CD4-positive, CD25-positive, alpha-beta regulatory T cell (primary cell): ENCODE data around the gene DNAH10. TPM values are rescaled to one million over a fixed set of nuclear protein-coding genes. Genes with fewer than 3 reads are reported as not detected.

Experiments used
- ATAC-seq, 2 donors: fragments of 150-1000 bp; cut with Tn5 transposase; one replicate each; pipeline ENCODE4 v1.10.0; 2021; ENCODE audit warnings: low read depth in 2 of 2, moderate number of reproducible peaks in 2 of 2, moderate library complexity in 1 of 2
- DNase-seq, 3 donors: peaks; one replicate each; pipeline versions ENCODE4 v3.0.0 to v3.0.0-alpha.2; 2012 to 2022; ENCODE audit warnings: mixed read lengths in 1 of 3
- H3K27ac ChIP-seq: one replicate; pipeline ENCODE4 v1.7.0; 2013; ENCODE audit warnings: mild to moderate bottlenecking, low read length; ENCODE audit not compliant: insufficient read depth, poor library complexity, severe bottlenecking
- H3K27me3 ChIP-seq: one replicate; pipeline ENCODE4 v1.7.0; 2013; ENCODE audit warnings: low read length; ENCODE audit not compliant: control insufficient read depth, insufficient read depth
- H3K36me3 ChIP-seq: one replicate; pipeline ENCODE4 v1.7.0; 2013; ENCODE audit warnings: mild to moderate bottlenecking, low read length, moderate library complexity; ENCODE audit not compliant: control insufficient read depth, insufficient read depth
- H3K4me1 ChIP-seq: 2 replicates; pipeline ENCODE4 v1.7.0; 2013; ENCODE audit warnings: mild to moderate bottlenecking, low read length; ENCODE audit not compliant: insufficient read depth, control insufficient read depth, poor library complexity, severe bottlenecking
- H3K4me3 ChIP-seq: one replicate; pipeline ENCODE4 v1.7.0; 2013; ENCODE audit warnings: low read depth, mild to moderate bottlenecking, low read length, moderate library complexity
- H3K9me3 ChIP-seq, 2 experiments: 1 replicate in 1 of 2; 2 replicates in 1 of 2; pipeline ENCODE4 v1.7.0; 2013; ENCODE audit warnings: low read length in 2 of 2, mild to moderate bottlenecking in 1 of 2, moderate library complexity in 1 of 2; ENCODE audit not compliant: control insufficient read depth in 2 of 2
- H3K27ac Mint-ChIP-seq, 3 donors: one replicate each; pipeline ENCODE4 v1.8.0; 2020 to 2022; ENCODE audit warnings: mild to moderate bottlenecking in 3 of 3, mixed read lengths in 3 of 3, moderate library complexity in 2 of 3
- H3K27me3 Mint-ChIP-seq: one replicate; pipeline ENCODE4 v1.8.0; 2022; ENCODE audit warnings: mild to moderate bottlenecking, mixed read lengths
- H3K36me3 Mint-ChIP-seq: one replicate; pipeline ENCODE4 v1.8.0; 2020; ENCODE audit warnings: mixed read lengths
- H3K4me1 Mint-ChIP-seq, 4 donors: one replicate each; pipeline ENCODE4 v1.8.0; 2020 to 2022; ENCODE audit warnings: mixed read lengths in 4 of 4, mild to moderate bottlenecking in 1 of 4
- H3K4me3 Mint-ChIP-seq, 4 donors: one replicate each; pipeline ENCODE4 v1.8.0; 2020 to 2022; ENCODE audit warnings: mild to moderate bottlenecking in 4 of 4, mixed read lengths in 4 of 4, moderate library complexity in 3 of 4
- H3K9me3 Mint-ChIP-seq, 7 donors: one replicate each; pipeline ENCODE4 v1.8.0; 2020 to 2022; ENCODE audit warnings: mixed read lengths in 7 of 7, mild to moderate bottlenecking in 3 of 7, moderate library complexity in 2 of 7
- polyA plus RNA-seq, 4 donors: library from polyadenylated mRNA; unstranded; fragments of 300-500 nt; fragmentation: Illumina TruSeq; gene quantifications; one replicate each; pipeline ENCODE4 v1.2.3, GENCODE V29; 2021
- total RNA-seq: library from RNA; stranded (reverse); gene quantifications from one replicate; pipeline ENCODE4 v1.2.3, GENCODE V29; 2022

Gene DNAH10
- total and polyA plus RNA-seq, 5 donors from 2014 or later: 0.02 to 0.07 TPM; not detected in 3

GRCh38 chr12:123956249-123956648, 194.1 kb downstream of the DNAH10 start:
- Mint-ChIP-seq H3K4me1 (peaks cover 0 to 4% (median 2%) of the 10 kb centered on the region in 4 donors), H3K4me3 (no peak overlapping the region), H3K27me3 (no peaks in the 10 kb centered on the region), H3K27ac (no peak overlapping the region), H3K9me3 (no peaks in the 10 kb centered on the region), H3K36me3 (no peaks in the 10 kb centered on the region)
- no peaks in the 10 kb centered on the region for H3K27me3 ChIP-seq
- H3K4me3 ChIP-seq: no peak overlapping the region
- no peaks in the 10 kb centered on the region for H3K4me1 ChIP-seq
- no peaks in the 10 kb centered on the region for H3K36me3 ChIP-seq
- no peak overlapping the region for H3K27ac ChIP-seq
- H3K9me3 ChIP-seq: no peaks in the 10 kb centered on the region
- DNase-seq (no peak), ATAC-seq (no peak)

DNA sequence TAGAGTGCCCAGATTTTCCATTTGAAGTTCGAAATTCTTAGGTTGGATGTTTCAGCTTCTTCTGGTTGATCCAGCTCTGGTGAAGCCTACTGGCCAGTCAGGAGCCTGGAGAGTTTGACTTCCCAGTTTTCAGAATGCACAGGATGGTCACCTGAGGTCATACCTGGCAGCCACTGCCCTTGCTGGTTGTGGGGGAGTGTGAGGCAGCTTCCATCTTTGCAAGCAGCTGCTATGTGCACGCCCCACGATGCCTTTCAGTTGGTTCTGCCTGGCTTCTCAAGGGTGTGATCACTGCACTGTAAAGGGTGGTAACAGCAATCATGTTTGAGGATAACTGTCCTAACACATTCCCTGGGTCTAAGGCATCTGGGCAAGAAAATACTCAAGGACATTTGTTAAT, 195.1 kb downstream of the DNAH10 start:
- no peaks in the 10 kb centered on the region for H3K36me3 Mint-ChIP-seq
- no peaks in the 10 kb centered on the region for H3K27me3 Mint-ChIP-seq
- H3K4me1 Mint-ChIP-seq: peaks cover 0 to 5% (median 2%) of the 10 kb centered on the region in 4 donors
- no peaks in the 10 kb centered on the region for H3K9me3 Mint-ChIP-seq
- no peak overlapping the region for H3K27ac Mint-ChIP-seq
- Histone ChIP-seq H3K4me1 (no peaks in the 10 kb centered on the region), H3K27ac (no peak overlapping the region), H3K4me3 (no peak overlapping the region), H3K9me3 (no peaks in the 10 kb centered on the region), H3K36me3 (no peaks in the 10 kb centered on the region), H3K27me3 (no peaks in the 10 kb centered on the region)
- ATAC-seq: no peak
- H3K4me3 Mint-ChIP-seq: no peak overlapping the region
- DNase-seq: no peak

- Mint-ChIP-seq H3K4me3 (no peak overlapping the region), H3K27ac (peak overlapping the region in 1 of 3 donors; percentile 77), H3K9me3 (no peaks in the 10 kb centered on the region), H3K27me3 (no peaks in the 10 kb centered on the region), H3K36me3 (no peaks in the 10 kb centered on the region), H3K4me1 (peaks cover 4 to 6% (median 4%) of the 10 kb centered on the region in 4 donors)
- Histone ChIP-seq H3K4me3 (no peak overlapping the region), H3K9me3 (no peaks in the 10 kb centered on the region), H3K27me3 (no peaks in the 10 kb centered on the region), H3K4me1 (no peaks in the 10 kb centered on the region), H3K27ac (no peak overlapping the region), H3K36me3 (no peaks in the 10 kb centered on the region)
- no peak for DNase-seq
- no peak for ATAC-seq
These were observed 196.4 kb downstream of the DNAH10 start for GRCh38 chr12:123958462-123958861.

- no peak for DNase-seq
- Mint-ChIP-seq H3K4me3 (no peak overlapping the region), H3K27me3 (no peaks in the 10 kb centered on the region), H3K27ac (no peak overlapping the region), H3K4me1 (peaks cover 4 to 6% (median 4%) of the 10 kb centered on the region in 4 donors), H3K9me3 (no peaks in the 10 kb centered on the region), H3K36me3 (no peaks in the 10 kb centered on the region)
- no peaks in the 10 kb centered on the region for H3K4me1 ChIP-seq
- H3K36me3 ChIP-seq: no peaks in the 10 kb centered on the region
- H3K27me3 ChIP-seq: no peaks in the 10 kb centered on the region
- H3K4me3 ChIP-seq: no peak overlapping the region
- ATAC-seq: no peak
- H3K9me3 ChIP-seq: no peaks in the 10 kb centered on the region
- H3K27ac ChIP-seq: no peak overlapping the region
These were observed 196.8 kb downstream of the DNAH10 start for GRCh38 chr12:123958876-123959275.

DNA sequence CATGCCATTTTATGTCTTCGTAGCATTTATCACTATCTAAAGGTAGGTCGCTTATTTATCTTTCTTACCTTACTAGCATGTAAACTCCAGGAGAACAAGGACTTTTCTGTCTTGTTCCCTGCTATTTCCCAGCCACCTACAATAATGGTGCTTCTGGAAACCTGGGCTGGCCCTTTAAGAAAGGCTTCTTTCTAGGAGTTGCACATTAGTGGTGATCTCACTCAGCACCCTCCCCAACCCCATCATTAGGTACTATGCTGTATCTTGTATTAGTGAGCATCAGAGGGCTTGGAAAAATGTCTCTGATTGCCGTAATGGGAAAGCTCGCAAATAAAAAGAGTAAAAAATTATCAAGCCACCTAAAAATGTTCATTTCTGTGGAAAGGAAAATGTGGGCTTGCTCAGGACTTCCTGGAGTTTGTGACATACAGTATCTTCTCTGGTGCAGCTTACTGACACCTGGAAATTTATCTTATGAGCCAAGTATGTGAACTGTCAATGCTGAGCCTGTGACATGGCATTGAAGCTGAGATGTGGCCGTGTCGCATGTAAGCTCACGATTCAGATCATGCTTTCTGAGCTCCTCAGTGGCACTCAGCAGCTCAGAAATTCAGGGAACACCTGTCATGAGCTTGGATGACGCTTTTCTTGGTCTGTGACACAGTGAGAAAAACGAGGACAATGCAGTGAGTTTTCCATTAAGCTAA, 198.1 kb downstream of the DNAH10 start:
- H3K9me3 Mint-ChIP-seq: no peaks in the 10 kb centered on the region
- no peak for DNase-seq
- no peaks in the 10 kb centered on the region for H3K27me3 ChIP-seq
- no peak overlapping the region for H3K4me3 Mint-ChIP-seq
- no peak for ATAC-seq
- H3K27ac ChIP-seq: no peak overlapping the region
- H3K27ac Mint-ChIP-seq: no peak overlapping the region
- H3K27me3 Mint-ChIP-seq: no peaks in the 10 kb centered on the region
- no peaks in the 10 kb centered on the region for H3K9me3 ChIP-seq
- no peaks in the 10 kb centered on the region for H3K36me3 ChIP-seq
- H3K36me3 Mint-ChIP-seq: no peaks in the 10 kb centered on the region
- no peak overlapping the region for H3K4me3 ChIP-seq
- H3K4me1 ChIP-seq: no peaks in the 10 kb centered on the region
- peaks cover 4 to 6% (median 4%) of the 10 kb centered on the region in 4 donors for H3K4me1 Mint-ChIP-seq

GRCh38 chr12:123960856-123961255, 198.8 kb downstream of the DNAH10 start:
- Mint-ChIP-seq H3K4me1 (peaks cover 4 to 6% (median 4%) of the 10 kb centered on the region in 4 donors), H3K9me3 (no peaks in the 10 kb centered on the region), H3K36me3 (no peaks in the 10 kb centered on the region), H3K4me3 (no peak overlapping the region), H3K27ac (no peak overlapping the region), H3K27me3 (no peaks in the 10 kb centered on the region)
- Histone ChIP-seq H3K4me3 (no peak overlapping the region), H3K27me3 (no peaks in the 10 kb centered on the region), H3K36me3 (no peaks in the 10 kb centered on the region), H3K9me3 (no peaks in the 10 kb centered on the region), H3K4me1 (no peaks in the 10 kb centered on the region), H3K27ac (no peak overlapping the region)
- no peak for ATAC-seq
- no peak for DNase-seq

DNA sequence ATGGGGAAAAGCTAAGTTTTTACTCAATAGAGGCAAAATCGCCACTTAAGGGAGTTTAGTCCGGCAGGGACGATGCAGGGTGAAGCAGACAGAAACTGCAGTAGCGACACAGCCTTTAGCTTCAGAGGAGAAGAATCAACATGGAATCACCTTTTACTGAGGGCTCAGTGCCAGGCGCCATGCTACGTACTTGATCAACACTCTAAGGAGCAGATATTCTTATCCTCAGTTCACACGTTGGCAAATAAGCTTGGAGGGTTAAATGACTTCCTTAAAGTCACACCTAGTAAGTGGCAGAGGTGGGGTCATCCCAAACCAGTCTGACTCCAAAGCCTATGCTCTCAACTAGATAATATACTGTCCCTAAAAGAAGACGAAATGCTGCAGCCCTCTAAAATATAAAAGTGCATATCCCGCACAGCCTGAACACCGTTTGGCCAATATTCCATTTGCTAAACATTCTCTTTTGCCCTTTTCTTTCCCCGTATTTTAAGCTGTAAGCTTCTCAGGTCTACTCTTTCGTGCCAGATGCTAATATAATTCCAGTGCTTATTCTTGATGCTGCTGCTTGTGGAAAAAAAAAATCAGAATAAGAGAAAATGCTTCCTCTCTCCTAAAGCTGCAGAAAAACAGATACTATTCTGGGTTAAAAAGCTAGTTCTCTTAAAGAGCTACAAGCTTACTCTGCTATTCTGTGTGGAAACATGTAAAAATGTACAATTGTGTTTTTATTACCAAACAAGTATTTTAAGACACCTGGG, 199.7 kb downstream of the DNAH10 start:
- peaks cover 0 to 6% (median 4%) of the 10 kb centered on the region in 4 donors for H3K4me1 Mint-ChIP-seq
- no peak for DNase-seq
- no peaks in the 10 kb centered on the region for H3K9me3 Mint-ChIP-seq
- H3K4me1 ChIP-seq: no peaks in the 10 kb centered on the region
- H3K4me3 ChIP-seq: no peak overlapping the region
- H3K27ac Mint-ChIP-seq: no peak overlapping the region
- no peaks in the 10 kb centered on the region for H3K27me3 ChIP-seq
- no peaks in the 10 kb centered on the region for H3K9me3 ChIP-seq
- H3K27me3 Mint-ChIP-seq: no peaks in the 10 kb centered on the region
- no peaks in the 10 kb centered on the region for H3K36me3 Mint-ChIP-seq
- no peaks in the 10 kb centered on the region for H3K36me3 ChIP-seq
- H3K27ac ChIP-seq: no peak overlapping the region
- ATAC-seq: no peak
- no peak overlapping the region for H3K4me3 Mint-ChIP-seq
